ENCODE results near the gene CNOT6. TPM values are rescaled to one million over a fixed set of nuclear protein-coding genes. Genes with fewer than 3 reads are reported as not detected.

Gene CNOT6
- total RNA-seq, 4 donors from 2014 or later, result 4.1 to 12.0 (median 6.4) TPM

GRCh38 chr5:180484813-180485212 is 9.4 kb upstream of the CNOT6 start:
- in situ Hi-C loops (cut with MboI; ENCODE audit: low sequenced_read_pairs in 4 of 4) (loop anchor here in 1 of 4 donors (25.0 kb wide), 1 partner anchor 823 kb away; no protein-coding TSS in a partner anchor), intact Hi-C loops (cut with DNase I; ENCODE audit: low total_unique reads) (no loop called here)
- Histone ChIP-seq H3K9me3 (no peaks in the 10 kb centered on the region), H3K27ac (no peak overlapping the region), H3K36me3 (no peaks in the 10 kb centered on the region), H3K27me3 (no peaks in the 10 kb centered on the region), H3K4me3 (no peak overlapping the region), H3K4me1 (no peaks in the 10 kb centered on the region)
- ATAC-seq, result no peak
- no peak for DNase-seq
- TF ChIP-seq CTCF (IDR thresholded peaks at IDR 0.05 in 4 of 5, conservative IDR thresholded peaks at IDR 0.05 in 1 of 5), result no peak
- no peak for TF ChIP-seq POLR2A (IDR thresholded peaks at IDR 0.05)

- Histone ChIP-seq H3K27me3 (no peaks in the 10 kb centered on the region), H3K36me3 (no peaks in the 10 kb centered on the region), H3K9me3 (no peaks in the 10 kb centered on the region), H3K4me1 (no peaks in the 10 kb centered on the region), H3K27ac (no peak overlapping the region), H3K4me3 (no peak overlapping the region)
- intact Hi-C loops (cut with DNase I; ENCODE audit: low total_unique reads) (no loop called here), in situ Hi-C loops (cut with MboI; ENCODE audit: low sequenced_read_pairs in 4 of 4) (loop anchor here in 1 of 4 donors (25.0 kb wide), 1 partner anchor 824 kb away; no protein-coding TSS in a partner anchor)
- ATAC-seq, result no peak
- no peak for DNase-seq
- no peak for TF ChIP-seq CTCF (IDR thresholded peaks at IDR 0.05 in 4 of 5, conservative IDR thresholded peaks at IDR 0.05 in 1 of 5)
- no peak for TF ChIP-seq POLR2A (IDR thresholded peaks at IDR 0.05)
These were observed 7.5 kb upstream of the CNOT6 start for GRCh38 chr5:180486636-180487149.

GRCh38 chr5:180487556-180487955 is 6.6 kb upstream of the CNOT6 start:
- H3K27me3 ChIP-seq, result no peaks in the 10 kb centered on the region
- H3K9me3 ChIP-seq, result no peaks in the 10 kb centered on the region
- intact Hi-C loops (cut with DNase I; ENCODE audit: low total_unique reads), result no loop called here
- in situ Hi-C loops (cut with MboI; ENCODE audit: low sequenced_read_pairs in 4 of 4), result loop anchor here in 1 of 4 donors (25.0 kb wide), 1 partner anchor 825 kb away; no protein-coding TSS in a partner anchor
- DNase-seq (no peak), ATAC-seq (no peak)
- no peaks in the 10 kb centered on the region for H3K4me1 ChIP-seq
- no peak overlapping the region for H3K27ac ChIP-seq
- no peaks in the 10 kb centered on the region for H3K36me3 ChIP-seq
- TF ChIP-seq POLR2A (IDR thresholded peaks at IDR 0.05), result no peak
- no peak for TF ChIP-seq CTCF (IDR thresholded peaks at IDR 0.05 in 4 of 5, conservative IDR thresholded peaks at IDR 0.05 in 1 of 5)
- H3K4me3 ChIP-seq, result no peak overlapping the region

- H3K36me3 ChIP-seq, result no peaks in the 10 kb centered on the region
- no peak for ATAC-seq
- TF ChIP-seq POLR2A (IDR thresholded peaks at IDR 0.05) (no peak), CTCF (IDR thresholded peaks at IDR 0.05 in 4 of 5, conservative IDR thresholded peaks at IDR 0.05 in 1 of 5) (no peak)
- no peak for DNase-seq
- peaks cover 16 to 18% of the 10 kb centered on the region in 2 donors for H3K4me1 ChIP-seq
- in situ Hi-C loops (cut with MboI; ENCODE audit: low sequenced_read_pairs in 4 of 4), result loop anchor here in 1 of 4 donors (25.0 kb wide), 1 partner anchor 829 kb away; no protein-coding TSS in a partner anchor
- H3K27me3 ChIP-seq, result no peaks in the 10 kb centered on the region
- intact Hi-C loops (cut with DNase I; ENCODE audit: low total_unique reads), result loop anchor here (10.0 kb wide), 1 partner anchor 773 kb away; the partner anchor contains the start of gene TRIM52
- no peak overlapping the region for H3K4me3 ChIP-seq
- no peaks in the 10 kb centered on the region for H3K9me3 ChIP-seq
- no peak overlapping the region for H3K27ac ChIP-seq
These were observed 2.7 kb upstream of the CNOT6 start for GRCh38 chr5:180491496-180491895.
